Astrocyte (in vitro differentiated cells and primary cell): ENCODE data around the gene KDSR. TPM values are rescaled to one million over a fixed set of nuclear protein-coding genes. Genes with fewer than 3 reads are reported as not detected.
A peak's percentile ranks its signal among the peaks of the same experiment; 100 is the strongest.

Experiments used
- DNase-seq: peaks from one replicate; pipeline ENCODE4 v3.0.0-alpha.2; 2010; ENCODE audit warnings: low read depth
- FAIRE-seq: peaks from 2 replicates; lab custom pipeline; 2011; peaks lifted over from hg19 to GRCh38; lab: Jason Lieb, UNC
- H2AFZ ChIP-seq: 2 replicates; pipeline ENCODE4 v1.6.0; 2012; ENCODE audit warnings: low read depth, low read length, inconsistent platforms
- H3K27ac ChIP-seq: 2 replicates; pipeline ENCODE4 v1.5.1; 2011; ENCODE audit warnings: low read depth, low read length, inconsistent platforms
- H3K27me3 ChIP-seq: 2 replicates; pipeline ENCODE4 v1.6.0; 2011; ENCODE audit warnings: low read length, inconsistent platforms; ENCODE audit not compliant: insufficient read depth
- H3K36me3 ChIP-seq: 2 replicates; pipeline ENCODE4 v1.5.1; 2011; ENCODE audit warnings: low read length, inconsistent platforms; ENCODE audit not compliant: insufficient read depth
- H3K4me1 ChIP-seq: 2 replicates; pipeline ENCODE4 v1.5.1; 2011; ENCODE audit warnings: low read length, inconsistent platforms; ENCODE audit not compliant: insufficient read depth
- H3K4me2 ChIP-seq: 2 replicates; pipeline ENCODE4 v1.6.0; 2012; ENCODE audit warnings: low read length, inconsistent platforms
- H3K4me3 ChIP-seq: 2 replicates; pipeline ENCODE4 v1.5.1; 2011; ENCODE audit warnings: low read depth, mild to moderate bottlenecking, low read length, inconsistent platforms; ENCODE audit not compliant: insufficient read depth
- H3K79me2 ChIP-seq: 2 replicates; pipeline ENCODE4 v1.6.0; 2012; ENCODE audit warnings: mild to moderate bottlenecking, low read length, inconsistent platforms; ENCODE audit not compliant: insufficient read depth
- H3K9ac ChIP-seq: 2 replicates; pipeline ENCODE4 v1.6.0; 2012; ENCODE audit warnings: mild to moderate bottlenecking, low read length, inconsistent platforms
- H3K9me3 ChIP-seq: 2 replicates; pipeline ENCODE4 v1.5.1; 2012; ENCODE audit warnings: low read depth, mild to moderate bottlenecking, low read length, inconsistent platforms; ENCODE audit not compliant: insufficient read depth
- H4K20me1 ChIP-seq: 2 replicates; pipeline ENCODE4 v1.6.0; 2012; ENCODE audit warnings: low read length, inconsistent platforms; ENCODE audit not compliant: insufficient read depth
- H3K27ac Mint-ChIP-seq: one replicate; pipeline ENCODE4 v1.8.0; 2021; ENCODE audit warnings: mild to moderate bottlenecking, mixed read lengths; ENCODE audit not compliant: unreplicated experiment
- H3K27me3 Mint-ChIP-seq: one replicate; pipeline ENCODE4 v1.8.0; 2021; ENCODE audit warnings: low read depth, mixed read lengths; ENCODE audit not compliant: unreplicated experiment
- H3K36me3 Mint-ChIP-seq: one replicate; pipeline ENCODE4 v1.8.0; 2021; ENCODE audit warnings: low read depth, mixed read lengths; ENCODE audit not compliant: unreplicated experiment
- H3K4me1 Mint-ChIP-seq: one replicate; pipeline ENCODE4 v1.8.0; 2021; ENCODE audit warnings: low read depth, mixed read lengths; ENCODE audit not compliant: unreplicated experiment
- H3K4me3 Mint-ChIP-seq: one replicate; pipeline ENCODE4 v1.8.0; 2021; ENCODE audit warnings: mild to moderate bottlenecking, moderate library complexity, mixed read lengths; ENCODE audit not compliant: unreplicated experiment
- H3K9me3 Mint-ChIP-seq: one replicate; pipeline ENCODE4 v1.8.0; 2021; ENCODE audit warnings: mild to moderate bottlenecking, mixed read lengths; ENCODE audit not compliant: unreplicated experiment
- CTCF ChIP-seq: IDR thresholded peaks from 2 replicates; pipeline ENCODE4 v1.5.1; 2011; ENCODE audit warnings: low read depth, mild to moderate bottlenecking, inconsistent platforms, low read length, moderate library complexity; ENCODE audit not compliant: insufficient read depth
- EZH2 ChIP-seq: IDR thresholded peaks from 2 replicates; pipeline ENCODE4 v1.6.1; 2012; ENCODE audit warnings: mild to moderate bottlenecking, low read length, inconsistent platforms; ENCODE audit not compliant: insufficient read depth
- total RNA-seq: library from RNA; stranded (reverse); gene quantifications from 2 replicates; pipeline ENCODE4 v1.2.1, GENCODE V29; 2021

Gene KDSR
- total RNA-seq, 1 donor from 2014 or later: 43.7 TPM

- peak within 1 kb of the TSS; percentile 45 for H3K27ac ChIP-seq
- peak within 1 kb of the TSS; percentile 83 for H3K9ac ChIP-seq
- Mint-ChIP-seq H3K36me3 (peaks cover 3% of the 10 kb centered on the region), H3K27me3 (peaks cover 19% of the 10 kb centered on the region), H3K4me1 (peaks cover 11% of the 10 kb centered on the region), H3K4me3 (peak within 1 kb of the TSS; percentile 89), H3K27ac (peak within 1 kb of the TSS; percentile 8), H3K9me3 (no peaks in the 10 kb centered on the region)
- TF ChIP-seq EZH2 (no peak), CTCF (no peak)
- H3K9me3 ChIP-seq: no peaks in the 10 kb centered on the region
- no peak for FAIRE-seq
- peaks cover 10% of the 10 kb centered on the region for H3K27me3 ChIP-seq
- DNase-seq: peak; percentile 18
- H3K36me3 ChIP-seq: no peaks in the 10 kb centered on the region
- no peaks in the 10 kb centered on the region for H3K79me2 ChIP-seq
- peak within 1 kb of the TSS; percentile 95 for H3K4me2 ChIP-seq
- no peaks in the 10 kb centered on the region for H4K20me1 ChIP-seq
- peak within 1 kb of the TSS; percentile 84 for H2AFZ ChIP-seq
- H3K4me1 ChIP-seq: peaks cover 16% of the 10 kb centered on the region
- H3K4me3 ChIP-seq: peak within 1 kb of the TSS; percentile 75
Measured at GRCh38 chr18:63319383-63320122, 47.5 kb downstream of the KDSR start, which contains the start of gene BCL2. TSS of gene BCL2 (minus strand) at chr18:63319769.

GRCh38 chr18:63318889-63319382, 48.1 kb downstream of the KDSR start:
- no peak for FAIRE-seq
- Mint-ChIP-seq H3K9me3 (no peaks in the 10 kb centered on the region), H3K36me3 (peaks cover 3% of the 10 kb centered on the region), H3K4me3 (peak overlapping the region; percentile 89), H3K4me1 (peaks cover 14% of the 10 kb centered on the region), H3K27me3 (peaks cover 19% of the 10 kb centered on the region), H3K27ac (peak overlapping the region; percentile 8)
- no peak for DNase-seq
- H3K27me3 ChIP-seq: peaks cover 10% of the 10 kb centered on the region
- peak overlapping the region; percentile 31 for H2AFZ ChIP-seq
- H3K79me2 ChIP-seq: no peaks in the 10 kb centered on the region
- H4K20me1 ChIP-seq: no peaks in the 10 kb centered on the region
- H3K9ac ChIP-seq: peak overlapping the region; percentile 71
- TF ChIP-seq CTCF: no peak
- TF ChIP-seq EZH2: no peak
- H3K4me1 ChIP-seq: peaks cover 16% of the 10 kb centered on the region
- peak overlapping the region; percentile 95 for H3K4me2 ChIP-seq
- no peak overlapping the region for H3K27ac ChIP-seq
- peak overlapping the region; percentile 75 for H3K4me3 ChIP-seq
- no peaks in the 10 kb centered on the region for H3K36me3 ChIP-seq
- H3K9me3 ChIP-seq: no peaks in the 10 kb centered on the region
